NCI-H748 treated with DMSO at 0.1 percent for 48 hours (cell line): Measurements from ENCODE around the gene PAK4.
"Not testable (repeated sequence)": the region's sequence is repeated elsewhere in the genome, so short reads cannot be mapped to it uniquely, and the experiment has no call there.

Source experiments
- DNase-seq: peaks from one replicate; lab custom pipeline; 2025; lab: John Stamatoyannopoulos, UW

Gene PAK4

GRCh38 chr19:39207293-39207836 is 81.8 kb downstream of the PAK4 start:
- DNase-seq, result no peak

- DNase-seq, result no peak
These were observed 82.7 kb downstream of the PAK4 start for GRCh38 chr19:39208175-39208795.

GRCh38 chr19:39209196-39209595 is 83.6 kb downstream of the PAK4 start:
- DNase-seq, result no peak

GRCh38 chr19:39211731-39212374 is 86.3 kb downstream of the PAK4 start:
- no peak for DNase-seq

- no peak for DNase-seq
These were observed 86.8 kb downstream of the PAK4 start for GRCh38 chr19:39212375-39212742.

GRCh38 chr19:39215323-39215722 is 89.7 kb downstream of the PAK4 start:
- not testable (repeated sequence) for DNase-seq

- no peak for DNase-seq
These were observed 91.5 kb downstream of the PAK4 start for GRCh38 chr19:39217094-39217493.

GRCh38 chr19:39218230-39219007 is 92.8 kb downstream of the PAK4 start:
- DNase-seq, result no peak

GRCh38 chr19:39219108-39219507 is 93.5 kb downstream of the PAK4 start:
- not testable (repeated sequence) for DNase-seq

GRCh38 chr19:39223703-39224279 is 98.2 kb downstream of the PAK4 start:
- DNase-seq, result no peak

GRCh38 chr19:39224910-39225309 is 99.3 kb downstream of the PAK4 start:
- no peak for DNase-seq
